Measurements from ENCODE around the gene CMIP. TPM values are rescaled to one million over a fixed set of nuclear protein-coding genes. Genes with fewer than 3 reads are reported as not detected.

The CMIP gene
- polyA plus RNA-seq, 1 of the 3 experiments (the other 2 are of a cell fraction): 5.4 TPM

GRCh38 chr16:81673432-81673831 lies 228.8 kb downstream of the CMIP start:
- no peaks in the 10 kb centered on the region for H4K20me1 ChIP-seq (ENCODE audit: insufficient read depth)

GRCh38 chr16:81675662-81676061 lies 231.1 kb downstream of the CMIP start:
- H3F3A ChIP-seq (replicated peaks; ENCODE audit: insufficient read depth): no peaks in the 10 kb centered on the region
- H3K27me3 ChIP-seq (ENCODE audit: insufficient read depth): no peaks in the 10 kb centered on the region
- ChIA-PET CTCF (no interaction called here), POLR2A (no interaction called here)
- H4K20me1 ChIP-seq (ENCODE audit: insufficient read depth): no peaks in the 10 kb centered on the region
- H3K79me2 ChIP-seq (ENCODE audit: insufficient read depth): no peaks in the 10 kb centered on the region
- H3K4me1 ChIP-seq (ENCODE audit: control insufficient read depth in 1 of 2, insufficient read depth in 2 of 2, low read depth in 1 of 2, low read length in 1 of 2): peaks cover 0 to 5% of the 10 kb centered on the region in 2 experiments; a peak in 1 of 4 replicates
- no peak overlapping the region for H3K27ac ChIP-seq (ENCODE audit: low read depth in 2 of 2, low read length in 1 of 2)
- no peak overlapping the region for H2AFZ ChIP-seq (ENCODE audit: low read depth)
- no peak overlapping the region for H3K4me3 ChIP-seq (ENCODE audit: low read depth in 2 of 2, low read length in 1 of 2)
- no peak overlapping the region for H3K4me2 ChIP-seq
- TF ChIP-seq TEAD4 (IDR thresholded peaks at IDR 0.05; ENCODE audit: borderline replicate concordance, insufficient read depth) (no peak), PBX3 (IDR thresholded peaks at IDR 0.05) (no peak), RCOR1 (IDR thresholded peaks at IDR 0.05; ENCODE audit: low read length) (no peak), NFIC (IDR thresholded peaks at IDR 0.05; ENCODE audit: borderline replicate concordance) (no peak), CHD2 (IDR thresholded peaks at IDR 0.05; ENCODE audit: low read length, partially characterized antibody) (no peak), POLR2AphosphoS5 (IDR thresholded peaks at IDR 0.05; ENCODE audit: low read depth, low read length) (no peak), SMC3 (IDR thresholded peaks at IDR 0.05; ENCODE audit: low read depth, low read length) (no peak), MXI1 (IDR thresholded peaks at IDR 0.05; ENCODE audit: low read depth, low read length) (no peak), RFX5 (IDR thresholded peaks at IDR 0.05; ENCODE audit: low read length) (no peak), REST (IDR thresholded peaks at IDR 0.05; ENCODE audit: low read depth, low read length) (no peak), MAX (IDR thresholded peaks at IDR 0.05; ENCODE audit: low read depth) (no peak), TCF12 (IDR thresholded peaks at IDR 0.05) (no peak), RXRA (IDR thresholded peaks at IDR 0.05; ENCODE audit: borderline replicate concordance, low read depth) (no peak), USF1 (IDR thresholded peaks at IDR 0.05; ENCODE audit: borderline replicate concordance, low read depth) (no peak), IRF3 (IDR thresholded peaks at IDR 0.05; ENCODE audit: low read depth, low read length) (no peak)
- H3K9me3 ChIP-seq: no peaks in the 10 kb centered on the region
- no peaks in the 10 kb centered on the region for H3K9me2 ChIP-seq
- peaks cover 0 to 8% of the 10 kb centered on the region in 2 experiments for H3K36me3 ChIP-seq (replicated peaks in 1 of 2; ENCODE audit: control insufficient read depth in 1 of 2, insufficient read depth in 2 of 2, low read length in 1 of 2)
- 96% methylated on average over 3 of the region's 3 CpGs for WGBS (ENCODE audit: low lambda C conversion rate)
- no peak overlapping the region for H3K9ac ChIP-seq
- DNase-seq: no peak

More at GRCh38 chr16:81673432-81673831, 228.8 kb downstream of the CMIP start:
- peaks cover 0 to 5% of the 10 kb centered on the region in 2 experiments; a peak in 1 of 4 replicates for H3K4me1 ChIP-seq (ENCODE audit: control insufficient read depth in 1 of 2, insufficient read depth in 2 of 2, low read depth in 1 of 2, low read length in 1 of 2)
- H3K4me2 ChIP-seq: no peak overlapping the region
- peaks cover 0 to 4% of the 10 kb centered on the region in 2 experiments for H3K36me3 ChIP-seq (replicated peaks in 1 of 2; ENCODE audit: control insufficient read depth in 1 of 2, insufficient read depth in 2 of 2, low read length in 1 of 2)
- no peaks in the 10 kb centered on the region for H3F3A ChIP-seq (replicated peaks; ENCODE audit: insufficient read depth)
- 90% methylated on average over 5 of the region's 7 CpGs for WGBS (ENCODE audit: low lambda C conversion rate)
- no peak overlapping the region for H3K4me3 ChIP-seq (ENCODE audit: low read depth in 2 of 2, low read length in 1 of 2)
- ChIA-PET CTCF (interaction anchor here (1.0 to 1.5 kb wide), 2 partner anchors 14 to 24 kb away, joined by 3 to 8 read pairs; no protein-coding TSS in a partner anchor), POLR2A (no interaction called here)
- H3K79me2 ChIP-seq (ENCODE audit: insufficient read depth): no peaks in the 10 kb centered on the region
- H2AFZ ChIP-seq (ENCODE audit: low read depth): no peak overlapping the region
- H3K9me2 ChIP-seq: no peaks in the 10 kb centered on the region
- no peak for DNase-seq
- no peak overlapping the region for H3K9ac ChIP-seq
- no peaks in the 10 kb centered on the region for H3K9me3 ChIP-seq
- H3K27ac ChIP-seq (ENCODE audit: low read depth in 2 of 2, low read length in 1 of 2): no peak overlapping the region
- no peaks in the 10 kb centered on the region for H3K27me3 ChIP-seq (ENCODE audit: insufficient read depth)
- TF ChIP-seq POLR2AphosphoS5 (IDR thresholded peaks at IDR 0.05; ENCODE audit: low read depth, low read length) (no peak), FOXM1 (IDR thresholded peaks at IDR 0.05; ENCODE audit: low read depth) (no peak), NFIC (IDR thresholded peaks at IDR 0.05; ENCODE audit: borderline replicate concordance) (no peak), RFX5 (IDR thresholded peaks at IDR 0.05; ENCODE audit: low read length) (no peak), EZH2phosphoT487 (IDR thresholded peaks at IDR 0.05; ENCODE audit: borderline replicate concordance, low read depth) (no peak), IRF3 (IDR thresholded peaks at IDR 0.05; ENCODE audit: low read depth, low read length) (no peak)

Measured in SK-N-SH (cell line).